ENCODE data around the gene COL15A1.

Gene COL15A1

GRCh38 chr9:98944057-98944733, 488 bp downstream of the COL15A1 start:
- peaks cover 9% of the 10 kb centered on the region for H3K4me1 Mint-ChIP-seq
- H3K27me3 Mint-ChIP-seq: peaks cover 31% of the 10 kb centered on the region
- ATAC-seq (ENCODE audit: low read depth): peak; percentile 86

GRCh38 chr9:98944734-98945074, 997 bp downstream of the COL15A1 start:
- ATAC-seq (ENCODE audit: low read depth): no peak
- Mint-ChIP-seq H3K27me3 (peaks cover 30% of the 10 kb centered on the region), H3K4me3 (no peak overlapping the region)

More at GRCh38 chr9:98944057-98944733, 488 bp downstream of the COL15A1 start:
- Mint-ChIP-seq H3K9me3 (no peaks in the 10 kb centered on the region), H3K36me3 (no peaks in the 10 kb centered on the region), H3K4me3 (peak overlapping the region; percentile 67), H3K27ac (no peak overlapping the region)
- peak in 1 of 2 donors; percentile 20 for DNase-seq (ENCODE audit: low spot score in 2 of 2)

DNA sequence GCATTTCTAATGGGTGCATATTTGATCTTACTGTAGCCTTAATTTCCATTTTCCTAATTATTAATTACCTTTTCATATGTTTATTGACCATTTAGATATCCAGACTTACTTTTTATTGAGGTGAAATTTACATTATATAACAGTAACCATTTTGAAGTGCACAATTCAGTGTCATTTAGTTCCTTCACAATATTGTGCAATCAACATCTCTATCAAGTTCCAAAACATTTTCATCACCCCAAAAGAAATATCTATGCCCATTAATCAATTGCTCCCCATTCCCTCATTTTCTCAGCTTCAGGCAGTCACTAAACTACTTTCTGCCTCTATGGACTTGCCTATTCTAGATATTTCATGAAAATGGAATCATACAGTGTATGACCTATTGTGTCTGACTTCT, 5.9 kb downstream of the COL15A1 start:
- peaks cover 33% of the 10 kb centered on the region for H3K27me3 Mint-ChIP-seq
- H3K4me3 Mint-ChIP-seq: no peak overlapping the region
- no peak overlapping the region for H3K27ac Mint-ChIP-seq
- no peaks in the 10 kb centered on the region for H3K36me3 Mint-ChIP-seq
- H3K9me3 Mint-ChIP-seq: peaks cover 1% of the 10 kb centered on the region
- ATAC-seq (ENCODE audit: low read depth): no peak
- DNase-seq (ENCODE audit: low spot score in 2 of 2): no peak
- H3K4me1 Mint-ChIP-seq: peaks cover 3% of the 10 kb centered on the region

More at GRCh38 chr9:98944734-98945074, 997 bp downstream of the COL15A1 start:
- Mint-ChIP-seq H3K9me3 (peaks cover under 1% of the 10 kb centered on the region), H3K4me1 (peaks cover 9% of the 10 kb centered on the region), H3K27ac (no peak overlapping the region), H3K36me3 (no peaks in the 10 kb centered on the region)
- DNase-seq (ENCODE audit: low spot score in 2 of 2): no peak

- ATAC-seq (ENCODE audit: low read depth) (no peak), DNase-seq (ENCODE audit: low spot score in 2 of 2) (no peak)
- peaks cover 30% of the 10 kb centered on the region for H3K27me3 Mint-ChIP-seq
- H3K27ac Mint-ChIP-seq: no peak overlapping the region
- H3K9me3 Mint-ChIP-seq: peaks cover 1% of the 10 kb centered on the region
- H3K4me1 Mint-ChIP-seq: no peaks in the 10 kb centered on the region
- no peaks in the 10 kb centered on the region for H3K36me3 Mint-ChIP-seq
- no peak overlapping the region for H3K4me3 Mint-ChIP-seq
These were observed 6.6 kb downstream of the COL15A1 start for GRCh38 chr9:98950262-98950661.

DNA sequence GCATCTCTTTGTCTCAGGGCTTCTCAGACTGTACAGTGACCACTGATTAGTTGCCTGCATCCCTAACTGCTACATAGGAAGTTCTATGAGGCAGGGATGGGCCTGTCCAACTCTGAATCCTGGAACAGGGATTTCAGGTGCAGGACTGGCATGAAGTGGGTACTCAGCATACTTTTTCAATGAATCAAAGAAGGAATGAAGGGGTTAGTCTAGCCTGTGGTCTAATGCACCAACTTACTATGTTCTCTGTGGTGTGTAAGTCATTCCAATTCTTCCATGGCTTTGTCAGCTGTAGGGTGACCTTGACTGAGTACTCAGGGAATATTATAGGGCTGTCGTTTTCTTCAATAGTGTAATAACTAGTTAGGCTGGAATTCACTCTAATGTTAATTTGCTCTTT, 8.3 kb downstream of the COL15A1 start:
- ATAC-seq (ENCODE audit: low read depth) (no peak), DNase-seq (ENCODE audit: low spot score in 2 of 2) (no peak)
- Mint-ChIP-seq H3K4me1 (no peaks in the 10 kb centered on the region), H3K36me3 (no peaks in the 10 kb centered on the region), H3K9me3 (peaks cover 4% of the 10 kb centered on the region), H3K27me3 (peaks cover 27% of the 10 kb centered on the region), H3K4me3 (no peak overlapping the region), H3K27ac (no peak overlapping the region)

DNA sequence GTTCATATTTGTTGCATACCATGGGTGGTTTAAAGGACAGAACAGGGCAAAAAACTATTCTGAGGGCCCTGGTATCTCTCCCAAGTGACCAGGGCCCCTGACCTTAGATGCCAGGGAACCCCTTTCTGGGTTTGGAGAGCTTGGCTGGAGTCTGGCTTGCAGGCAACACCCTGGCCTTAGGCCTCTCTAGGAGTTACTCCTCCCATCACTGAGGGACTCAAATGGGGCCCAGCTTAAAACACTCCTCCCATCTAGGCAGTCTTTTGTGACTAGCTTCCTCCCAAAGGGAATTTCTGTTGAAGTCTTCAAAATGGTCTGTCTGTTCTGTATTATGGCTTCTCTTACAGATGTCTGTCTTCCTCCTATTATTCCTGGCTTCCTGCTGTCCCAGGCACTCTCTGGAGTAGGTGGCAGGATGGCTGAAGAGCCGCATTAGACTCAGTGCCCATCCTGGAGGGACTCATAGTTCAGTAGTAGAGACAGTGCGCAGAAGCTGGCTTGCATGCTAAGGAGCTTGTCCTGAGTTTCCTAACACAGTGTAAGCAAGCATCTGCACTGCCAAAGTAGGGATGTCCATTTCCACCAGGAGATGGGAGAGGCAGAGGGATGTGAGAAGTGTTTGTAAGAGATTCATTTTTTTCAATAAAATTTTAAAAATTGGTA, 10.0 kb downstream of the COL15A1 start:
- Mint-ChIP-seq H3K27me3 (peaks cover 23% of the 10 kb centered on the region), H3K9me3 (peaks cover 8% of the 10 kb centered on the region), H3K36me3 (no peaks in the 10 kb centered on the region), H3K27ac (no peak overlapping the region), H3K4me3 (no peak overlapping the region), H3K4me1 (no peaks in the 10 kb centered on the region)
- DNase-seq (ENCODE audit: low spot score in 2 of 2): no peak
- ATAC-seq (ENCODE audit: low read depth): no peak

DNA sequence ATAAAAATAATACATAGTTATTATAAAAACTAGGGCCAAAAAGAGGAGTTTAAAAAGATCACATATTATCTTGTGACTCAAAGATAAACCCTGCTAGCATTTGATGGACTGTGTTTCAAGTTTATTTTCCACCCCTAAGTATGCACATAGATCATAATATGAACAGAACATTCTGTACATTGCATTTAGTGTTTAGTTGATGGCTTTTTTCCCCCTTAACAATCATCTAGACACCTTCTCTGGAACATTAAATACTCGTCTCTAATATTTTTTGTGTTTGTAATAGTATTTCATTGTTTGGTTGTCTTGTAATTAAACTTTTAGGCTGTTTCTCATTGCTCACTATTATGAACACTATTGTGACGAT, 10.5 kb downstream of the COL15A1 start:
- DNase-seq (ENCODE audit: low spot score in 2 of 2) (no peak), ATAC-seq (ENCODE audit: low read depth) (no peak)
- H3K9me3 Mint-ChIP-seq: peaks cover 8% of the 10 kb centered on the region
- H3K27ac Mint-ChIP-seq: no peak overlapping the region
- no peaks in the 10 kb centered on the region for H3K36me3 Mint-ChIP-seq
- peaks cover 22% of the 10 kb centered on the region for H3K27me3 Mint-ChIP-seq
- H3K4me1 Mint-ChIP-seq: no peaks in the 10 kb centered on the region
- H3K4me3 Mint-ChIP-seq: no peak overlapping the region

GRCh38 chr9:98955259-98955658, 11.6 kb downstream of the COL15A1 start:
- DNase-seq (ENCODE audit: low spot score in 2 of 2) (no peak), ATAC-seq (ENCODE audit: low read depth) (no peak)
- no peaks in the 10 kb centered on the region for H3K36me3 Mint-ChIP-seq
- no peak overlapping the region for H3K27ac Mint-ChIP-seq
- peaks cover 21% of the 10 kb centered on the region for H3K27me3 Mint-ChIP-seq
- peaks cover 6% of the 10 kb centered on the region for H3K9me3 Mint-ChIP-seq
- H3K4me3 Mint-ChIP-seq: no peak overlapping the region
- no peaks in the 10 kb centered on the region for H3K4me1 Mint-ChIP-seq

- H3K4me1 Mint-ChIP-seq: no peaks in the 10 kb centered on the region
- H3K27me3 Mint-ChIP-seq: peaks cover 17% of the 10 kb centered on the region
- no peaks in the 10 kb centered on the region for H3K36me3 Mint-ChIP-seq
- peaks cover 6% of the 10 kb centered on the region for H3K9me3 Mint-ChIP-seq
- no peak overlapping the region for H3K4me3 Mint-ChIP-seq
- no peak for ATAC-seq (ENCODE audit: low read depth)
- DNase-seq (ENCODE audit: low spot score in 2 of 2): no peak
- no peak overlapping the region for H3K27ac Mint-ChIP-seq
These were observed 14.1 kb downstream of the COL15A1 start for GRCh38 chr9:98957826-98958225.

DNA sequence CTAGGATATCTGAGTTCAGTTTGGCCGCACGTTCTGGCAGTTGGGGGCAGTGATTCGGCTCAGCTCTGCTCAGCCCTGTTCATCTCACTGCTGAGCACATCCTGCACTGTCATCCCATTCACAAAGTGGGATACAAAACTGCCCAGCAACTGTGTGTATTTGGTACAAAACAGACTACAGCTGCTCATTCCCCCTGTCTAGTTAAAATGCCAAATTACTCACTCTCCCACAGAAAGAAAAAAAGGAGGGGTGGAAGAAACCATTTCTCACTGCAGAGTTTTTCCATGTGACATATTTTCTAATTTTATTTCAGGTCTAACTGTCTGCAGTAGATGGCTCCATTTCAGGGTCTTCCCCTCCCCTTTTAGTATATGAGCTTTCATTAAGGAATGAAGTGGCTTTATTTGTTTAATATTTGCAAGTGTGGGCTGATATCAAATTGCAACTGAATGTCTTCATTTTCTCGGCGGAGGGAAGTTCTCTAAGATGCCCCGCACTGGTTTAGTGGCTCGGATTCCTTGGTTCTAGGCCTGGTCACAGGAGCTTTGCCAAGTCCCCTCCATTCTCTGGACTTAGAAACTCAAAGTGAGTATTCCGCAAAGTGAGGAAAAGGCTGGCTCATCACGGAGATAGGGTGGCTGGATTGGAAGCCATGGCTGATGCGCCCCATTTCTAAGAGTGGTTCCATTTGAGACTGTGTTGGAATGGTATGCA, 14.7 kb downstream of the COL15A1 start:
- Mint-ChIP-seq H3K9me3 (peaks cover 6% of the 10 kb centered on the region), H3K36me3 (no peaks in the 10 kb centered on the region)
- no peak for ATAC-seq (ENCODE audit: low read depth)

GRCh38 chr9:98960409-98960808, 16.7 kb downstream of the COL15A1 start:
- no peak overlapping the region for H3K27ac Mint-ChIP-seq
- peaks cover 6% of the 10 kb centered on the region for H3K9me3 Mint-ChIP-seq
- ATAC-seq (ENCODE audit: low read depth): no peak
- no peak for DNase-seq (ENCODE audit: low spot score in 2 of 2)
- H3K27me3 Mint-ChIP-seq: peaks cover 8% of the 10 kb centered on the region
- no peaks in the 10 kb centered on the region for H3K4me1 Mint-ChIP-seq
- no peak overlapping the region for H3K4me3 Mint-ChIP-seq
- H3K36me3 Mint-ChIP-seq: no peaks in the 10 kb centered on the region

More for the DNA sequence above, 14.7 kb downstream of the COL15A1 start:
- Mint-ChIP-seq H3K27ac (no peak overlapping the region), H3K4me1 (no peaks in the 10 kb centered on the region), H3K27me3 (peaks cover 11% of the 10 kb centered on the region), H3K4me3 (no peak overlapping the region)
- no peak for DNase-seq (ENCODE audit: low spot score in 2 of 2)

- no peak overlapping the region for H3K4me3 Mint-ChIP-seq
- no peaks in the 10 kb centered on the region for H3K36me3 Mint-ChIP-seq
- peaks cover 6% of the 10 kb centered on the region for H3K27me3 Mint-ChIP-seq
- DNase-seq (ENCODE audit: low spot score in 2 of 2): no peak
- H3K27ac Mint-ChIP-seq: no peak overlapping the region
- H3K4me1 Mint-ChIP-seq: no peaks in the 10 kb centered on the region
- H3K9me3 Mint-ChIP-seq: peaks cover 5% of the 10 kb centered on the region
- ATAC-seq (ENCODE audit: low read depth): no peak
These were observed 17.9 kb downstream of the COL15A1 start for GRCh38 chr9:98961513-98962180.

DNA sequence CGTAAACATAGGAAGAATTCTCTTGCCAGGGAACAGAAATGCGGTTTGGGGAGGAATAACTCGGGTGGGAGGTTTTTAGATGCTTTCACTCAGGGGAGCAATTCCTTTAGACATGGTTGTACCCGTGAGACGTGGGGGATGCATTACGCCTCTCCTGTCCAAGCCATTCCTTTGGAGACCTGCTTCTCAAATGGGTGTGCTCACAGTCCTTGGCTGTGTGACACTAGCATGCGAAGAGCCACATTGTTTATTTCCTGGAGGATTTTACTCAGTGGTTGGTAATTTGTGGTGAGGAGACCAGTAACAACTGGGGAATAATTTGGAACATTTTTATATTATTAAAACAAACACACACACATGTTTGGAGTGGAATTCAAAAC, 18.5 kb downstream of the COL15A1 start:
- Mint-ChIP-seq H3K27ac (no peak overlapping the region), H3K27me3 (peaks cover 6% of the 10 kb centered on the region), H3K4me3 (no peak overlapping the region), H3K9me3 (peaks cover 3% of the 10 kb centered on the region), H3K36me3 (no peaks in the 10 kb centered on the region), H3K4me1 (no peaks in the 10 kb centered on the region)
- ATAC-seq (ENCODE audit: low read depth): no peak
- DNase-seq (ENCODE audit: low spot score in 2 of 2): no peak

DNA sequence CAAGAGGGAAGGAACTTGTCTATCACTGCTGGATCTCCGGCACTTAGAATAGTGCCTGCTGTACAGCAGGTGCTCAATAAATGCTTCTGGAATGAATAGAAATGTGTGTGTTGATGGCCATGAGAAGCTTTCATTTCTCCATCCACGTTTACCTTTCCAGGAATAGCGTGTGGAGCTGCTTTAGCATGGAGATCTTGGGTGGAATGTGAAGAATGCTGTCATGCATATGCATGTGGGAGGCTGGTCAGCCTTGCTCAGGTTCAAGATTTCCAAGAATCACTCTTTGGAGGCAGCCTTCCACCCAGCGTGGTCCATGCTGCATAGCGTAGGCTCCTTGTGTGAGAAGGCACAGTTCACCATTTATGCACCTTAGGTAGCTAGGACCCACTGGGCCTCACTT, 19.2 kb downstream of the COL15A1 start:
- DNase-seq (ENCODE audit: low spot score in 2 of 2): no peak
- no peak overlapping the region for H3K4me3 Mint-ChIP-seq
- no peaks in the 10 kb centered on the region for H3K4me1 Mint-ChIP-seq
- no peak overlapping the region for H3K27ac Mint-ChIP-seq
- no peaks in the 10 kb centered on the region for H3K36me3 Mint-ChIP-seq
- H3K27me3 Mint-ChIP-seq: peaks cover 6% of the 10 kb centered on the region
- H3K9me3 Mint-ChIP-seq: no peaks in the 10 kb centered on the region
- ATAC-seq (ENCODE audit: low read depth): no peak
